G401.6 (cell line): ENCODE data around the gene CPED1.
"Not testable (repeated sequence)": the region's sequence is repeated elsewhere in the genome, so short reads cannot be mapped to it uniquely, and the experiment has no call there.

Source experiments
- FAIRE-seq: peaks from 2 replicates; lab custom pipeline; 2012; peaks lifted over from hg19 to GRCh38; lab: Jason Lieb, UNC

The CPED1 gene

DNA sequence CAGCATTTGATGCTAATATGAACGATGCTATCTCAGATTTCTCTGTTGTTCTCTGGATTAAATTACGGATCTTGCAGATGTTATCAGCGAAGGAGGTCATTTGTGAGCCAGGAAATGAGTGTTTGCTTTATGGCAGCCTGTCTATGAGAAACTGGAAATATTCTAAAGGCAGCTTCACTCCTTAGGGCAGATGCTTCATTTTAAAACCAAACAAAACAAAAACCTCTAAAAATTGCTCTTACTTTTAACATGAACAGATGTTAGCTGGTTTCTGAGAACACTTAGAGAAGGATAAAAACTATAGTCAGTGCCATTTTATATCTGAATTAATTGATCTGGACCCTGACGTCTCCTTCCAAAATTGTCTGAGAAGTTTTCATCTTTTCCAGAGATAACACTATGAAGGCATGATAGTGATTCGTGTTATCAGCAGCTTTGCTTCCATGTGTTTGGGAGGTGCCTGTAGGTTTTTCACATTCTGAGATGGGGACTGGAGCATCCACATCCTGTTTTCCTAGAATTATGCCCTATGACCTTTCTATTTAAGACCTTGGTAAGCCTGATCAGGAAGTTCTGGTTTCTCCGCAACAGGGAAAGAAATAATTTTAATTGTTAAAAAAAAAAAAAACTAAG lies 53.1 kb downstream of the CPED1 start:
- FAIRE-seq: no peak

DNA sequence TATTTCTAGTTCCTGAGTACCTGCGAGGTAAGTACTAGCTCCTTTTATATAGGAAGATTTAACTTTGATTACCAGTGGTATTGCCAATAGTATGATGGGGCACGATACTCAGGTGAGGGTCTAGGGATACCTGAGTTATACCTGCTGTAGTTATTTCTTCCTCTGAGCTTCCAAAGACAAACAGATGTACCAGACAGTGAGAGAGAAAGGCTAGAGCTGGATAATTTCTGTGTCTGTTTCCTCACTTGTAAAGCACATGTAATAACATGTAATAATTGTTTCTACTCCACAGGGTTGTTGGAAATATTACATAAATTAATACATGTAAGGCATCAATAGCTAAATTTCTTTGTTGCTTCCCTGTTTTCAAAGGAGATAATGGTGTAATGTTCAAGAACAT lies 53.7 kb downstream of the CPED1 start:
- no peak for FAIRE-seq

DNA sequence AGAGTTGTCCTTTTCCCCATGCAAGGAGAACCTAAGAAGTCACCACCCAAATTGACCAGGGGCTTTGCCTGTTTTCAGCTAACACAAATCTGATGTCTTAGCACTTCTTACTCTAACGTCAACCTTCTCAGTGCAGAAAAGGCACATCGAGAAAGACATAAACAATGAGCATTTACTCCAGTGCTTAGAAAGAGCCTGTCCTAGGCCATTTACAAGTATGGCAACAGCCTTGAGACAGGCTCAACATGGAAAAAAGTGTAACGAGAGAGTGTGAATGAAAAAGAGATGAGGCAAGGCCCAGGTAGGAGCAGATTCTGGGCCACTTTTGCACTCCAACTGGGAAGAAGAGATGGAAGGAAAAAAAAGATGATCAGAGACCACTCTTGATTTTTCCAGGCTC lies 54.4 kb downstream of the CPED1 start:
- FAIRE-seq: no peak

DNA sequence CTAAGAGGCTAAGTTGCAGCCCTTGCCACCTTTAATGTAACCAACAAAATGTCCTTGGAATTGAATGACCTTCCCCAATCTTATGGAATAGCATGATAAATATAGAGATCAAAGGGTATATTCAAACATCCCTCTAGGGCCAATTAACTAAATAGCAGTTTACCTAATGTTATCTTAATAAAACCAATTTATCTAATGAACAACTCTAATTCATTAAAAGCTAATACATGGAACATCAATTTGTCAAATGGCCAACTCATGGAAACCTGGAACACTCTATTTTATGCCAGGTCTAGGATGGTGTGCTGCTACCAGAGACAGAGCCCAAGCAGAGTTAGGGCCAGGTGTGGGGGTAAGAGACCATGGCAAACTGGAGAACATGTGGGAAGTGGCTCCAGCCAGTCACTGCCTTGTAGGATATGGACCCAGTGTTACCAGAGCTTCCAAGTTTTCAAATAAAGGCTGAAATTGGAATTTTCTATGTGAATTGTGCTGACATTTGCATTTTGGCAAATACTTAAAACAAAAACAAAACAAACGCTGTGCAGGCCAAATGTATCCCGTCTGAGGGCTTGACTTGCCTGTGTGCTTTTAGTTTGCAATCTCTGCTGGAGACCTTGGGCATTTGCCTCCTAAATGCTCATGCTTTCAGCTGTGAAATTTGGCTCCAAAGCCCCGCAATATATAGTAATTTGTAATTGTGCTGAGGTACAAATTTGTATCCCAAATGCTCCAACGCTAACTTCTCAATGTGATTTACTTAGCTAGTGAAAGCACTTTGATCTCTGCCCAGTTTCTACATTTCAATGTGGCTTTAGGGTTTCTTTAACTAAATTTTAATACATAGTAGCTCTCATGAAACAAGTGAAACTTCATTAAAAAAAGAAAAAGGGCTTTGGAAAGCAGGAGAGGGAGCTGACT lies 55.1 kb downstream of the CPED1 start:
- no peak for FAIRE-seq

DNA sequence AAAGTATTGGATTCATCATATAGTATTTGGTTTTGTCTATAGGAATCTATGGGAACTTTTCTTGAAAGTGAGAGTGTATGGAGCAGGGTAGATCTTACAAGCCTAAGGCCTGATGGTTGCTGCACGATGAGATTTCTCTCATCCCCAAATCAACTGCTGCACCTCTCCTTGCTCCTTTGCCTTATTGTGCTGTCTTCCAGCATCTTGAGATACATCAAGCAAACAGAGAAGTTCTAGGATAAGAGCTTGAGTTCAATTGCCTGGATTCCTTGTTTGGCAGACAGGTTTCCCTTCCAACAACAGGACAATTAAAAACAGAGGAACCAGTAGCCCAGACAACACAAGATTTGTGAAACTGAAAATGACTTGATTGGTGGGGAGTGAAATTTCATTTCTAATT lies 56.6 kb downstream of the CPED1 start:
- FAIRE-seq: no peak

DNA sequence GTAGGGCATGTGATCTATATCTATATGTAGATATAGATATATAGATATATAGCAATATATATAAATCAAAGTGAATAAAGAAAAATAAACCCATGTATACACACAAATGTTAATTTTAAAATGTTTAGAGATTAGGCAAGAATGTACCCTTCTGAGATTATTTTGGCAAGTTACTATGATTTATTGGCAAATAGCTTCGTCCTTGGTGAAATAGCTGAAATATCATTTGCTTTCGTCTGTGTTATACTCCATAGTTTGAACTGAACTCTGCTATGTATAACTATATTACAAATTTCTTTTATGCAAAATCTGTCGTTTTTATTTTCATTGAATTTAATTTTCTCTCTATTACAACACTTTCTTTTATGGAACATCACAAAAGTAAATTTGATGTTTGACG lies 57.5 kb downstream of the CPED1 start:
- FAIRE-seq: no peak

DNA sequence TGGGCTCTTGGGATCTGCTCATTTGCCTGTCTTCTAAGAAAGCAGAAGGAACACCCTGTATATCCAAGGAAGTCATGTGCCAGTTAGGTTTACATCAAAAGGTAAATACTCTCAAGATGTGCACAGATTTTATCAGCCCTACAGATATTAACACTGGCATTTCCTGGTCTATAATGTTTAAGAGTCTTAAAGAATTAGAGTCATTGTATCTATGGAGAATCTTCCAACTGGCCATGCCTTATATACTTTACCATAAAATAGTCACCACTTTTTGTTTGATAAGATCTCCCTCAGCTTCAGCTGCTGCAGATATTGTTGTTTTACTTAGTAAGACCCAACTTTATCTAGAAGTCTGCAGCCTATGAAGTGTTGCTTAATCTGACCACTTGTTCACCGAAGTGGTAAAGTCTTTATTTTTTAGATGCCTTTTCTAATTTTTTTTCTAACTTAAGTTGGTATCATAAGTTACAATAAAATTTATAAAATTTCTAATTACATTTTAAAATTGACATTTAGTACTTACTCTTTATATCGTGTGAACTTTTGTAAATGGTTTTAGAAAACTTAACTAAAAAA lies 58.5 kb downstream of the CPED1 start:
- no peak for FAIRE-seq

DNA sequence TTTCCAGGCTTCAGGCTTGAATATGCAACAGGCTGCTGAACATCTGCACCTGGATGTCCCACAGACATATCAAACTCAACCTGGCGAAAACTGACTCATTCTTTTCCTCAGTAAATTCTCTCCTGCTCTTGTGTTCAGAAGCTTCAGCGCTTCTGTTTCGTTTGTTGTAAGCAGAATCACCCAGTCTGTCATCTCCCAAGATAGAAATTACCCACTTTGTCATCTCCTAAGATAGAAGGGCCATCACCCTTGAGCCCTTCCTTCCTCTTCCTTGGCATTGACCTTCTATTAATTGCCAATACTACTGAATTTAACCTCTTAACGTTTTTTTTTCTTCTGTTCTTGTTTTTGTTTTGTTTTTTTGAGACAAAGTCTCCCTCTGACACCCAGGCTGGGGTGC lies 59.7 kb downstream of the CPED1 start:
- no peak for FAIRE-seq

DNA sequence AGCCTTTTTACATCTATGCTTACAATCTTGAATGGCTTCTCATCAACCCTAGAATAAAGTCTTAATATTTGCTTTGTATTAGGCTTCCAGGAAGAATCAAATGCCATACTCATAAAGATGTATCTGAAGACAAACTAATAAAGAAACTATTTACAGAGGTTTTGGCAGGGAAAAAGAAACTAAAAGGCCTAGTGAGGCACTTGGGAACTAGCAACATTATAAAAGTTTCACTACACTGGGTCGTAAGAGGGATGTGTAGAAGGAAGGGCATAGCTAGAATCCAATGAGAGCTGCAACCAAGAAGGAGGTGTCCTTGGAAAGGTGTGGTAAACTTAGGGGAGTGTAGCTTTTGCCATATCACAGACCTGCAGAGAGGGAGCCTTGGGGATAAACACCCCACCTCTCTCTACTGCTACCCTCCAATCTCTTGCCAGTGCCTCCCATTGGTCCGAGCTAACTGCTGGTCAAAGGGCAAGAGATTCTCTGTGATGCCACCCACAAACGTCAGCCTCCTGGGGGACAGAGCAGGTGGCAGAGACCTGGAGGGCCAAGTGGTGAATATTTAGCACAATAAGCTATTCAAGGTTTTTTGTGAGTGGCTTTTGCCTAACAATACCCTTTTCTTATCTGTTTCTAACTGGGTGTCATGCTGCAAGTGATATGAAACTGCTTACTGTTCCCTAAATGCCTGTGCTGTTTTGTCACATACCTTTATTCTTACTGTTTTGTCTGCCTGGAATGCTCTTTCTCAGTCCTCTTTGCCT lies 60.7 kb downstream of the CPED1 start:
- no peak for FAIRE-seq

DNA sequence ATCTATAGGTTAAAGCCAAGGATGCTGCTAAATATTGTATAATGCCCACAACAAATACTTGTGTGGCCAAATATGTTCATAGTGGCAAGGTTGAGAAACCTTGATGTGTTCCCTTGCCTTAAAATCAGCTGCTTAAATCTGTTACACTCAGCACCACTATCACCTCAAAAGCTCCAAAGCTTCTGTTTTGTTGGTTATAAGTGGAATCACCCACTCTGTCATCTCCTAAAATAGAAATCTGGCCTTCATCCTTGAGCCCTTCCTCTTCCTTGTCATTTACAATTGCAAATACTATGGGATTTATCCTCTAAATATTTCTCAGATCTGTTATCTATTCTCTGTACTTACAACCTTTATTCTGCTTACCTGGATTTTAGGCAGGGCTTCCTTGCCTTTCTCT lies 61.4 kb downstream of the CPED1 start:
- no peak for FAIRE-seq

DNA sequence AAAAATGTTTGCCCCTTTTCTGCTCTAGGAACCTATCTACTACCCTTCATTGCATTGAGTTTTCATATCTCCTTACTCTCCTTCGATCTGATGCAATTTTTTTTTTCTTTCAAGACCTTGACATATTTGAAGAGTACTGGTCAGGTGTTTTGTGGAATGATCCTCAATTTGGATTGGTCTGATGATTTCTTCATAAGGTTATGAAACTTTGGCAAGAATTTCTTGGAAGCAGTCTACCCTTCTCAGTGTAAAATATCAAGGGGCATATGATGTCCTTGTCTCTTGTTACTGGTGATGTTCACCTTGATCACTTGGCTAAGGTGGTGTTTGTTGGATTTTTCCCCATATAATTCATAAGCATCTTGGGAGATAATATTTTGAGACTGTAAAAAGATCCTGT lies 64.7 kb downstream of the CPED1 start:
- FAIRE-seq: no peak

DNA sequence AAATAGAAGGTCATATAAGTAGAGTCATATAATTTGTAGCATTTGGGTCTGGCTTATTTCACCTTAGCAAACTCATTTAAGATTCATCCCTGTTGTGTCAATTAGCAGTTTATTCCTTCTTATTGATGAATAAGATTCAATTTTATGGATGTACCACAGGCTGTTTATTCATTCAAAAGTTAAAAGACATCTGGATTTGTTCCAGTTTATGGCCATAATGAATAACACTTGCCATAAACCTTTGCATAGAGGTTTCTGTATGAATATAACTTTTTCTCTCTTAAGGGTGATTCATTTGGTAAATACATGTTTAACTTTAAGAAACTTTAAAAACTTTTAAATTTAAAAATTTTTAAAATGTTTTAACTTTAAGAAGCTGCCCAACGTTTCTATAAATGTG lies 66.4 kb downstream of the CPED1 start:
- FAIRE-seq: no peak

DNA sequence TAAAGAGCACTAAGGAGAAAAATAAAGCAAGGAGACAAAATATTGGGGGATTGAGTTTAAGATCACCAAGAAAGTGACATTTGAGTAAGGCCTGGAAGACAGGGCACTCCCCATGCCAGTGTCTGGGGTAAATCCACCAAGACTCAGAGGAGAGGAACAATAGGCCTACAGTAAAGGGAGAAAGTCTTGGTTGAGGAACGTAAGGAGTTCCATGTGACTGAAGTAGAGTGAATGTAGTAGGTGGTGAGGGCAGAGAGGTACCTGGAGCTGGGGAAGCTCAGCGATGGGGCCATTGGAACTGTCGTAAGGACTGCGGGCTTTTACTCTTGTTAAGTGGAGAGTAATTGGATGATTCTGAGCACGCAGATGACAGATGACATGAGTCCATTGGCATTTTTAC lies 69.4 kb downstream of the CPED1 start:
- no peak for FAIRE-seq

DNA sequence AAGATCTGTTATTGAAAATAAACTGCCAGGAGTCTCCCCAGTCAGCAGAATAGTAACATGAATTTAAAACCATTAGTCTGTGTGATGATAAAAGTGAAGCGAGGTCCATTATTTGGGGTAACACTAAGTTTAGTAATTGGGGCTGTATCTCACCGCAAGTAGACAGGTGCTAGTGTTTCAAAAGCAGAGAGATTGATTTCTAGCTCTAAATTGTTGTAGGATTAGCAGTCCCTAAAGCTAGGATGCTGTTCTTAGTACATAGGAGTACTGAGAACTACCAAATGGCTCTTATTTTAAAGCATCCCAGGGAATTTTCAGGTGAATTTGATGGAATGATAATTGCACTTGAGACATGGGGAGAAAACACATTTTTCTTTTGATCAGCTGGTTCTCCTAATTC lies 70.5 kb downstream of the CPED1 start:
- no peak for FAIRE-seq

DNA sequence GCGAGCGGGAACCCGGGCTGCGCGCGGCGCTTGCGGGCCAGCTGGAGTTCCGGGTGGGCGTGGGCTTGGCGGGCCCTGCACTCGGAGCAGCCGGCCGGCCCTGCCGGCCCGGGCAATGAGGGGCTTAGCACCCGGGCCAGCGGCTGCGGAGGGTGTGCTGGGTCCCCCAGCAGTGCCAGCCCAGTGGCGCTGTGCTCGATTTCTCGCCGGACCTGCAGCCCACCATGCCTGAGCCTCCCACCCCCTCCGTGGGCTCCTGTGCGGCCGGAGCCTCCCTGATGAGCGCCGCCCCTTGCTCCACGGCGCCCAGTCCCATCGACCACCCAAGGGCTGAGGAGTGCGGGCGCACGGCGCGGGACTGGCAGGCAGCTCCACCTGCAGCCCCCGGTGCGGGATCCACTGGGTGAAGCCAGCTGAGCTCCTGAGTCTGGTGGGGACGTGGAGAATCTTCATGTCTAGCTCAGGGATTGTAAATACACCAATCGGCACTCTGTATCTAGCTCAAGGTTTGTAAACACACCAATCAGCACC lies 71.5 kb downstream of the CPED1 start:
- not testable (repeated sequence) for FAIRE-seq

DNA sequence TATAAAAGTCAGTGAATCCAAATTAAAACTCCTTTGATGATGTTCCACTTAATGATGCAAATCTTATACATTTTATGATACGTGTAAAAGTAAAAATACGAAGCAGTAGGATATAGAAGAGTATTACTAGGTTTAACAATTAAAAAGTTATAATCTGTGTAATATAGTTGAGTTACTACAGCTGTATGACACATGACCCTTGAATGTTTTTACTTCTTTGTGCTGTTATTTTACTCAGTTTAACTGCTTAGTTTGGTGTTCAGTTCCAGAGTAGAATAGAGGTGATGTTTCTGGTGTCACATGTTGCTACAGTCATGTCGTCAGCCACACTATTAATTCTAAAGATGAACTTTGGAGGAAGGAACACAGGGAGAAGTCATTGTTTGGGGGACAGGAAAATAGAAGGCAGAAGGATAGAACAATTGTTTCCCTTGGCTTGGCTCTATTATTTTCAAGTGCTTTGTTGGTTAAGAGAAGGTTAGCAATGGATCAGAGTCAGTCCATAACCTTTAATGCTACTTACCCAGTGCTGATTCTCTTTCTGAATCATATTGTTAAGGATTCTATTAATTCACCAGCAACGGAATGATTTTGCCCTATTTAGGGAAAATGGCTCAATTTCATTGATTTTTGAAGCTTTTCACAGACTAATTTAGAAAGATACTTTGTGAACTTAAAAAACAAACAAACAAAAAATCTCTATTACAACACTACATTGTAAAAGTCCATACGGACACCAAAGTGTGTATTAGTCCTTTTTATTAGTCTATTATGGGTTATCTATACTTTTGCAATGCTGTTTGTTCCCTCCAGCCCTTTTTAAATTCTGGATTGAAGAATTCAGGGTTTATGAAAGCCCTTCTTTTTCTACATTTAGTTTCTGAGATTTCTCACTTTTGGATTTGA lies 73.4 kb downstream of the CPED1 start:
- FAIRE-seq: no peak

DNA sequence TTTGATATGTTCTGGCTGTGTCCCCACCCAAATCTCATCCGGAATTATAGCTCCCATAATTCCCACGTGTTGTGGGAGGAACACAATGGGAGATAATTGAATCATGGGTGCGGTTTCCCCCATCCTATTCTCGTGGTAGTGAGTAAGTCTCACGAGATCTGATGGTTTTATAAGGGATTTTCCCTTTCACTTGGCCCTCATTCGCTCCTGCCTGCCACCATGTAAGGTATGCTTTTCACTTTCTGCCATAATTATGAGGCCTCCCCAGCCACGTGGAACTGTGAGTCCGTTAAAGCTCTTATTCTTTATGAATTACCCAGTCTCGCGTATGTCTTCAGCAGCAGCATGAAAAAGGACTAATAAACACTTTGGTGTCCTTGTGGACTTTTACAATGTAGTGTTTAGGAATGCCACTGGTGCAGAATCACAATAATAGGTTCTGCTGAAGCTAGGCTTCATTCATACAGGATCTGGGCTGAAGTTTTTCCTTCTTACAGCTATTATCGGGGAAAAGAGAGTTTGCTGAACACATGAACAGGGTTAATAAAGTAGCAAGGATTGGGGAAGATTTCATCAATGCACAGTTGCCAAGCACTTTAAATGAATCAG lies 74.3 kb downstream of the CPED1 start:
- FAIRE-seq: no peak

DNA sequence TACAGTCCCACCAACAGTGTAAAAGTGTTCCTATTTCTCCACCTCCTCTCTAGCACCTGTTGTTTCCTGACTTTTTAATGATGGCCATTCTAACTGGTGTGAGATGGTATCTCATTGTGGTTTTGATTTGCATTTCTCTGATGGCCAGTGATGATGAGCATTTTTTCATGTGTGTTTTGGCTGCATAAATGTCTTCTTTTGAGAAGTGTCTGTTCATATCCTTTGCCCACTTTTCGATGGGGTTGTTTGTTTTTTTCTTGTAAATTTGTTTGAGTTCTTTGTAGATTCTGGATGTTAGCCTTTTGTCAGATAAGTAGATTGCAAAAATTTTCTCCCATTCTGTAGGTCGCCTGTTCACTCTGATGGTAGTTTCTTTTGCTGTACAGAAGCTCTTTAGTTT lies 79.2 kb downstream of the CPED1 start:
- FAIRE-seq: not testable (repeated sequence)

DNA sequence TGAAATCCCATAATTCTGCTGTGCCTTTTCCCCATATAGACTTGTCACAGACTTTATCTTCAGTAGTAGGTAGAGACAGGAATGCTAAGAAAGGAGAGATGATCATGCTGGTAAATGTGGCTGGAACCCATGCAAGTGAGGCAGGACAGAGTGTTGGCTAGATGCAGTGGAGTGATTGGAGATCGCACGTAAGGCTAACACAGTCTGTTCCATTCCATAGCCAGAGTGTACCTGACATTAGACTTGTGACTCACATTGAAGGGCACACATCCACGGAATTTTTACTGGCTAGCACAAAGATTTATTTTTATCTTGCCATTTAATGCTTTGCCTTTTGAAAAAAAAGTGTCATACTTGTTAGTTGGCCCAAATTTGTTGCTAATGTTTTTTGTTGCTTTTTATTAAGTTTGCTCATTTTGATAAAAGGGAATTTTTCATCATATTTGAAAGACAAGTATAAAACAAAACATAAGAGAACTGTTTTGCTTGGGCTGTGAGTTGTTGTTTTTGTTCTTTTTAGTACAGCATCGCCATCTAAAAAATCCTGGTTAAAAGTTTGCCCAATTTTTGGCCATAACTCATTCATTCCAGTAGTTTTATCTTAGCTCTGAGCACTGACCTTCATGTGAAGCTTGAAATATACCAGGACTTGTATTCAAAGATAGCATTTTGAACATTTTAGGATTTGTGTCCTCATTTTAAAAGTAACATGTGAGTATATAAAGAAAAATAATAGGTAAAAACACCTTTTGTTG lies 81.0 kb downstream of the CPED1 start:
- no peak for FAIRE-seq

DNA sequence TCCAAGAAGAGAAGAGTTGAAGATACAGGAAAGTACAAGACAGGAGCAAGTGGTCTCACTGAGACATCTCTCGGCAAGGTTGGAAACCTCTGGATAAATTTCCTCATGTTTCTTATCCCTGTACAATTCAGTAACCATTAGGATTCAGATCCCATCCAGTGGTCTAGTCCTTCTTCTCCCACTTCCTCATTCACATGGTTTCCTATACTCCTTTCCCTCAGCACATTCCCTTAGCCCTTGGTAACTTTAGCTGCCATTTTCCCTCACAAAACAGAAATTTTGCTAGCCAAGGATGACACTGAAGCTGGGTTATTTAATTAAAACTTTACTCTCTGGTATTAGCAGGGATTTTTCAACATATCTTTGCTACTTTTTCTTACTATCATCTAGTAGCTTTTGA lies 82.6 kb downstream of the CPED1 start:
- no peak for FAIRE-seq
